NCI-H774 (cell line): Measurements from ENCODE around the gene PPARG.
"Not testable (repeated sequence)": the region's sequence is repeated elsewhere in the genome, so short reads cannot be mapped to it uniquely, and the experiment has no call there.

Experiments
- DNase-seq: peaks from one replicate; lab custom pipeline; 2025; lab: John Stamatoyannopoulos, UW

Gene PPARG

GRCh38 chr3:12462159-12462947, 173.5 kb downstream of the PPARG start:
- no peak for DNase-seq

- DNase-seq, result no peak
Observed at GRCh38 chr3:12463686-12464085, 174.8 kb downstream of the PPARG start.

DNA sequence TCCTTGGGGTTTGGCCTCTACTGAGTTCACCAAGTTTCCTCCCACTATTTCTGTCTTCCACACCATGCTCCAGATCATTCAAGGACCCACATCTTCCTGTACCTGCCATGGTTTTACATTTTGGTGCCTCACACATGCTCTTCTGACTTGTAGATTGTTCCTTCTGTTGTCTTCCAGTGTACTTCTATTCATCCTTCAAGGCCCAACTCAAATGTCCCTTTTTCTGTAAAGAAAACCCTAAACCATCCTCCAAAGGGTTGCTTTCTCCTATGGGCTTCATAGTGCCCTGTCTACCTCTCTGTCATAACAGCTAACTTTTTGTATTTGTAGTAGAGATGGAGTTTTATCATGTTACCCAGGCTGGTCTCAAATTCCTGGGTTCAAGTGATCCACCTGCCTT, 175.3 kb downstream of the PPARG start:
- DNase-seq, result no peak

- DNase-seq, result no peak
Observed at GRCh38 chr3:12465151-12465835, 176.4 kb downstream of the PPARG start.

- no peak for DNase-seq
Observed at GRCh38 chr3:12465836-12466225, 177.0 kb downstream of the PPARG start.

- DNase-seq, result peak; percentile 8
Observed at GRCh38 chr3:12467746-12468145, 178.9 kb downstream of the PPARG start.

GRCh38 chr3:12468276-12468675, 179.4 kb downstream of the PPARG start:
- no peak for DNase-seq

DNA sequence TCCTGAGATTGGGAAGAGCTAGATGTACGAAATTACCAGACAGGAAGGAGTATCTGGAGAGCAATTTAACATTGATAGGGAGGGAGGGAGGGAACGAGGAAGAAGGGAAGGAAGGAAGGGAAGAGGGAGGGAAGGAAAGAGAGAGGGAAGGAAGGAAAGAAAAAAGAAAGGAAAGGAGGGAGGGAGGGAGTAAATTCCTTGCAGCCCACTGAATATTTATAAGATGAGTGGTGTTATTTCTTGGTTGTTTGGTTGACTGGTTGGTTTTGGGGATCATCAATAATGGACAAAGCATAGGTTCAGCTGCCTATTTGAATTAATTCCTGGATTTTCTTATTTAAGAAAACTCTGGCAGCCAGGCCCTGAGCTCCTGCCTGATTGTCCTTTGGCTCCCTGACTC, 179.9 kb downstream of the PPARG start:
- DNase-seq, result no peak

DNA sequence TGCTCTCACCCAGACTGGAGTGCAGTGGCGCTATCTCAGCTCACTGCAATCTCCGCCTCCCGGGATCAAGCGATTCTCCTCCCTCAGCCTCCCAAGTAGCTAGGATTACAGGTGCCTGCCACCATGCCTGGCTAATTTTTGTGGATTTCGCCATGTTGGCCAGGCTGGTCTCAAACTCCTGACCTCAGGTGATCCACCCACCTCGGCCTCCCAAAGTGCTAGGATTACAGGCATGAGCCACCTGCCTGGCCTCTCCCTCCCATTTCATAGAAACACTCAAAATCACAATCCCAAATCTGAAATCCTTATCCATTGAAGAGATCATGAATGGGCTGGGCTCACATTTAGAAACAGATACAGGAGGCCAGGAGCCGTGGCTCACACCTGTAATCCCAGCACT, 180.4 kb downstream of the PPARG start:
- DNase-seq, result not testable (repeated sequence)

DNA sequence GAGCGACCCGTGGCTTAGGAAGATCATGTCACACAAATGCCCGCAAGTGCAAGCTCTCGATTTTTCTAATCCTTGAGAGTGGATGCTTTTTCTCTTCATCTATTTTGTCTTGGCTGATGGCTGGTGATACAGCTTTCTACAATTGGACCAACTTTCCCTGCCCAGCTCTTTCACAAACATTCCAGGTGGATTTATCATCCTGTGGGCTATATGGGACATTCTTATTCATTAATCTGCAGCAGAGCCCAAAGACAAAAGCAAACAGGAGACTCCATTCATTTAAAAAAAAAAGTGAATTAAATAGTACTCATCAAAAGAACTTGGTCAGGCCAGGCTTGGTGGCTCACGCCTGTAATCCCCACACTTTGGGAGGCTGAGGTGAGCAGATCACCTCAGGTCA, 181.2 kb downstream of the PPARG start:
- DNase-seq, result no peak

DNA sequence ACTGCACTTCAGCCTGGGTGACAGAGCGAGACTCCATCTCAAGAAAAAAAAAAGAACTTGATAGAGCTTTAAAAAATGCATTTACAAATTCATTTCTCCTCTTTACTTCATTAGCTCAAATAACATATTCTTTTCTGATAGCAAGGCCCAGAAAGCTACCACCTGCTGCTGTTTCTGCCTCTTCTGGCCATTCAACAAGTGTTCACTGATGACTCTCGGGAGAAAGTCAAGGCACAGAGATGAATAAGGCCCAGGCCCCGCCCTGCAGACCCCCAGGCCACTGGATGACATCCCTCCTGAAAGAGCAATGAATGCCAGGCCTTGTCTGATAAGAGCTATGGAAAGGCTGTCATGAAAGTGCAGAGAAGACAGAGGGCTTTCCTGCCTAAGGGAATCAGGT, 181.8 kb downstream of the PPARG start:
- DNase-seq, result no peak

GRCh38 chr3:12471241-12471640, 182.4 kb downstream of the PPARG start:
- DNase-seq, result no peak

DNA sequence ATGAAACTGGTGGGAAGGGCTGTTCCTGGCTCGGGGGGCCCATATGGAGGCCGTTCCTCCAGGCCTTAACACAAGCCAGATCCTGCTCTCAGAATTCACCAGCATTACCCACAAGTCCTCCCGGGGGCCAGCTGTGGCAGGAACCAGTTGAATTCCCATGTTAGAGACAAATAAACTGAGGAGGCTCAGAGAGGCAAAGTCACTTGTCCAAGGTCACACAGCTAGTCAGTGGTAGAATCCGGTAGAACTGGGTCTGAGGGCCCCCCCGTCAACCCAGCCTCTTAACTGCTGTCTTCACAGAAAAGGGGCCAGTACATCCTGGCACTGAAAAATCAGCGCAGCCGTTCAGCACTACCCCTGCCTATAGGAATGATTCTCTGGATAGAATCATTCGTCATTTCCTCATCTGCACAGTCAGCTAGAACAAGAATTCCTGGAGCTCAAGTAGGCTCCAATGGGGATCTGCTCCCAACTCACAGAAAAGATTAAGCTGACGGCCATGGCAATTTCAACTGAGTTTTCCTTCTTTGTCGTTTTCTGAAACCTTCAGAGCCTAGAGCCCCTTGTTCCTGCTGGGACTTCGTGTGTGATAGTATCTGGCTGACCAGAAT, 183.2 kb downstream of the PPARG start:
- no peak for DNase-seq

DNA sequence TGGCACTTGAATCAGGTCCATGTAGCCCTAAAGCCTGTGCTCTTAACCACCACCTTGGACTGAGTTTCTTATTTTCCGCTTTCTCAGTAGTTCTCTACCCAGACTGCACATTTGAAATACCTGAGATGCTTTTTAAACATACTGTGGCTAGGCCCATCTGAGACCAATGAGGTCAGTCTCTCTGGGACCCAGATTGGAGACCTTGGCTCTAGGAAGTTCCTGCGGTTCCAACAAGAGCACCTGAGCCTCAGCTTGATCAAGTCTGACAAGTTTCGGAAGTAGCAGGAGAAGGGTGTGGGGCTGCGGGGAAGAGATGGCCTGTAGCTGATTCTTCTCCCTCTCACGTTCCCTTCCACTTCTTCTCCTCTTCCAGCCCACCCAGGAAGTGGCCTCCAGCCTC, 183.9 kb downstream of the PPARG start:
- DNase-seq, result no peak

DNA sequence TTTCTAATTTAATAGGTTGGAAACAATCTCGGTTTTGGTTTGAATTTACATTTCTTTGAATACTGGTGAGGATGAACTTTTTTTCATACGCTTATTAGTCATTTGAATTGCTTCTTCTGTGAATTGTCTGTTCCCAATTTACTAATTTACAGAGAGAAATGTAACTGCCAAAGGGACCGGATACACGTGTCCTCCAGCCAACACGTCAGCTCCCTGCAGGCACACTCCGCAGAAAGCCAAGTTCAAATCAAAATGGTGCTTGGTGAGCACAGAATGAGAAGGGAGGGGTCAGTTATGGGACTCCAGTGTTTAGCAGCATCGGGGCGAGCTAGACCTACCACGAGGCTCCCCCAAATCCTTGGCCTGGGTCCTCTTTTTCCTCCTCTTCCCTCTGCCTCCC, 184.6 kb downstream of the PPARG start:
- no peak for DNase-seq

DNA sequence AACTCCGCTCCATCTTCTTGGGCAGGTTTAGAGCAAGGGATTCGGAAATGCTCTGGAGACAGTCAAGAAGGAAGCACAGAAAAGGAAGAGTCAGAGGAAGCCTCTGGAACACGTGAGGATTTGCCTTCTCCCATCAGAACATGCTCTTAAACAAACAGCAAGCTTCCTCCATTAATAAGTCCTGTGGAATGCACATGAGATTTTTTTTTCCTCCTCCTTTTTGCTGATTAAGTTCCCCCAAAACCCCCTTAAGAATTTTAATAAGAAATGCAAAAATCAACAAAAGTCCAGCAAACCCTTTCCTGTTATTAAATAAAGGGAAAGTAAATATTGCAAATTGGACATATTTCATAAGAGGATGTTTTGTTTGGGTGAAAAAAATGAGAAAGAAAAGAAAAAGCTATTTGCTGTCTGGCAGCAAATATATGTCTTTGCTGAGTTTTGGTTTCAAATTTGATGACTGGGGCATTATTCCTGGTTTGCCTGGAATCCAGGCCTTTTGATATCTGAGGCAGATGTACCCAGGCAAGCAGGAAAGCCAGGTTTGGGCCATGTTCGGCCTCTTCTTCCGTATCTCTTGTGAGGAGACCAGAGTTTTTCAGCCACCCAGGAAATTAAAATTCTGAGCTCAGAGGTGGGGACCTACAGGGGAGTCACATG, 187.5 kb downstream of the PPARG start:
- DNase-seq, result no peak

DNA sequence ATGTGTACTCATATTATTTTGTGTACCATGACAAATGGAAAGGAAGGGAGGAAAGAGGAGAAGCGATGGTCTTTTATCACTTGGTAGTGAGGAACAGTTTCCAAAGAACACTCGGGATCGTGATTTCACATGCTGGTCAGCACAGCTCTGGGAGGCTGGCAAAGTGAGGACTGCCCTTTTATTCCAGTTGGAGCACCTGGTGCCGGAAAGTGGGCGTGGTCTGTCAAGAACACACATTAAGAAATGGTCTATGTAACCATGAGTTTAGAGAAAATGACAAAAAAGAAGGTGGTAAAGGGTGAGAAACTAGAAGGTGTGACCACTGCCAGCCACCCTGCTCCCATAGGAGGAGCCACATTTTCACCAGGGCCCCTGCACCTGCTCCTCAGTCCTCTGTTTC, 188.4 kb downstream of the PPARG start:
- no peak for DNase-seq

DNA sequence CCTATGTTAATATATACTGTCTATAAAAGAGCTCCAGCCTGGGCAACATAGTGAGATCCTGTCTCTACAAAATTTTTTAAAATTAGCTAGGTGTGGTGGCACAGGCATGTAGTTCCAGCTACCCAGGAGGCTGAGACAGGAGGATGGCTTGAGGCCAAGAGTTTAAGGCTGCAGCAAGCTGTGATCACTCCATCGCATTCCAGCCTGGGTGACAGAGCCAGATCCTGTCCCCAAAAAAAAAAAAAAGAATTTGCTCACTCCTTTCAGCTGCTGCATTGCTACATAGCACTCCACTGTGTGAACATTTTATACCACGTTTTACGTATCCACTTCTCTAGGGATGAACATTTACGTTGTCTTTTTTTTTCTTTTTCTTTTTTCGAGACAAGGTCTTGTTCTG, 189.5 kb downstream of the PPARG start:
- DNase-seq, result no peak

DNA sequence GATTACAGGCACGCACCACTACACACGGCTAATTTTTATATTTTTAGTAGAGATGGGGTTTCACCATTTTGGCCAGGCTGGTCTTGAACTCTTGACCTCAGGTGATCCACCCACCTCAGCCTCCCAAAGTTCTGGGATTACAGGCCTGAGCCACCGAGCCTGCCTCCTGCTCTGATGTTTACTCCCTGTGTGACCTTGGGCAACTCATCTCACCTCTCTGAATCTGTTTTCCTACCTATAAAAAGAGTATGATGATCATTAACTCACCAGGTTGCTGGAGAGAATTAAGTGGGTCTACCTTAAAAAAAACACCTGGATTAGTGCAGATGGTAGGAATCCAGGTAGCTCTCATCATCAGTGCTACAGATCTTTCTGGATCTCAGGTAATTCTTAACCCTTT, 190.3 kb downstream of the PPARG start:
- not testable (repeated sequence) for DNase-seq

GRCh38 chr3:12479919-12480427, 191.1 kb downstream of the PPARG start:
- DNase-seq, result peak; percentile 17

- DNase-seq, result no peak
Observed at GRCh38 chr3:12483410-12483809, 194.5 kb downstream of the PPARG start.

- peak; percentile 30 for DNase-seq
Observed at GRCh38 chr3:12483872-12484197, 195.0 kb downstream of the PPARG start.
